Activated CD4-positive, alpha-beta memory T cell treated with anti-CD3 and anti-CD28 coated beads, Interleukin-2, amount 10 ng/mL, durations not matched to agents 7 days and 5 days (primary cell): ENCODE measurements around the gene SLC4A5. TPM values are rescaled to one million over a fixed set of nuclear protein-coding genes. Genes with fewer than 3 reads are reported as not detected.

Source experiments
- CTCF ChIA-PET: fragments of 350-600 bp; sonication (Branson Sonifier 250); formaldehyde crosslinking; loops from one replicate; lab custom pipeline; 2021; ENCODE audit warnings: antibody characterized with exemption, inconsistent platforms; lab: Charles Lee
- POLR2A ChIA-PET: fragments of 350-600 bp; sonication (Branson Sonifier 250); formaldehyde crosslinking; loops from one replicate; lab custom pipeline; 2021; ENCODE audit warnings: antibody characterized with exemption; lab: Charles Lee
- DNase-seq: peaks from one replicate; pipeline ENCODE4 v3.0.0-alpha.2; 2020
- H3K27ac Mint-ChIP-seq: one replicate; pipeline ENCODE4 v1.8.0; 2021; ENCODE audit warnings: mild to moderate bottlenecking, mixed read lengths
- H3K27me3 Mint-ChIP-seq: one replicate; pipeline ENCODE4 v1.8.0; 2021; ENCODE audit warnings: mixed read lengths
- H3K36me3 Mint-ChIP-seq: one replicate; pipeline ENCODE4 v1.8.0; 2021; ENCODE audit warnings: low read depth, mixed read lengths
- H3K4me1 Mint-ChIP-seq: one replicate; pipeline ENCODE4 v1.8.0; 2021; ENCODE audit warnings: mixed read lengths
- H3K4me3 Mint-ChIP-seq: one replicate; pipeline ENCODE4 v1.8.0; 2021; ENCODE audit warnings: mild to moderate bottlenecking, mixed read lengths
- H3K9me3 Mint-ChIP-seq: one replicate; pipeline ENCODE4 v1.8.0; 2021; ENCODE audit warnings: mixed read lengths
- total RNA-seq, 2 experiments: library from RNA; stranded (reverse); gene quantifications; one replicate each; pipeline ENCODE4 v1.2.3, GENCODE V29; 2021

The SLC4A5 gene
- total RNA-seq, 2 experiments from 2014 or later = 2.5 to 3.4 TPM

GRCh38 chr2:74301262-74301661 is 42.0 kb downstream of the SLC4A5 start:
- DNase-seq = no peak
- no peaks in the 10 kb centered on the region for H3K27me3 Mint-ChIP-seq
- H3K4me3 Mint-ChIP-seq = no peak overlapping the region
- no peaks in the 10 kb centered on the region for H3K4me1 Mint-ChIP-seq
- H3K9me3 Mint-ChIP-seq = peaks cover 2% of the 10 kb centered on the region
- H3K27ac Mint-ChIP-seq = no peak overlapping the region
- ChIA-PET CTCF (interaction anchor here (1.5 kb wide), 1 partner anchor 34 kb away, joined by 4 read pairs; no protein-coding TSS in a partner anchor), POLR2A (no interaction called here)
- H3K36me3 Mint-ChIP-seq = no peaks in the 10 kb centered on the region

- POLR2A ChIA-PET = interaction anchor here (0.6 kb wide), 1 partner anchor 427 kb away, joined by 3 read pairs; no protein-coding TSS in a partner anchor
- no peaks in the 10 kb centered on the region for H3K27me3 Mint-ChIP-seq
Observed at GRCh38 chr2:74300506-74300905, 42.7 kb downstream of the SLC4A5 start.

GRCh38 chr2:74297950-74298349 is 45.3 kb downstream of the SLC4A5 start:
- no peak overlapping the region for H3K4me3 Mint-ChIP-seq
- peaks cover 2% of the 10 kb centered on the region for H3K9me3 Mint-ChIP-seq
- no peak overlapping the region for H3K27ac Mint-ChIP-seq
- no peaks in the 10 kb centered on the region for H3K36me3 Mint-ChIP-seq
- H3K4me1 Mint-ChIP-seq = no peaks in the 10 kb centered on the region
- POLR2A ChIA-PET = no interaction called here
- H3K27me3 Mint-ChIP-seq = no peaks in the 10 kb centered on the region
- DNase-seq = no peak
- CTCF ChIA-PET = no interaction called here

More at GRCh38 chr2:74300506-74300905, 42.7 kb downstream of the SLC4A5 start:
- no peak for DNase-seq
- no peak overlapping the region for H3K4me3 Mint-ChIP-seq
- H3K4me1 Mint-ChIP-seq = no peaks in the 10 kb centered on the region
- no peaks in the 10 kb centered on the region for H3K36me3 Mint-ChIP-seq
- peaks cover 2% of the 10 kb centered on the region for H3K9me3 Mint-ChIP-seq
- CTCF ChIA-PET = interaction anchor here (1.5 kb wide), 1 partner anchor 35 kb away, joined by 4 read pairs; no protein-coding TSS in a partner anchor
- no peak overlapping the region for H3K27ac Mint-ChIP-seq

- Mint-ChIP-seq H3K27ac (no peak overlapping the region), H3K4me1 (no peaks in the 10 kb centered on the region), H3K4me3 (no peak overlapping the region), H3K36me3 (no peaks in the 10 kb centered on the region), H3K27me3 (no peaks in the 10 kb centered on the region), H3K9me3 (peaks cover 2% of the 10 kb centered on the region)
- ChIA-PET POLR2A (no interaction called here), CTCF (no interaction called here)
- no peak for DNase-seq
Observed at GRCh38 chr2:74297391-74297790, 45.8 kb downstream of the SLC4A5 start.

- ChIA-PET CTCF (interaction anchor here (0.9 to 1.2 kb wide), 2 partner anchors 44 to 98 kb away, joined by 3 to 4 read pairs; no protein-coding TSS in a partner anchor), POLR2A (no interaction called here)
- Mint-ChIP-seq H3K9me3 (no peaks in the 10 kb centered on the region), H3K4me1 (peaks cover 15% of the 10 kb centered on the region), H3K27me3 (no peaks in the 10 kb centered on the region), H3K27ac (no peak overlapping the region), H3K36me3 (no peaks in the 10 kb centered on the region), H3K4me3 (no peak overlapping the region)
- no peak for DNase-seq
Observed at GRCh38 chr2:74293191-74293991, 49.8 kb downstream of the SLC4A5 start.

- peaks cover 15% of the 10 kb centered on the region for H3K4me1 Mint-ChIP-seq
- ChIA-PET POLR2A (no interaction called here), CTCF (interaction anchor here (0.9 to 1.2 kb wide), 2 partner anchors 43 to 99 kb away, joined by 3 to 4 read pairs; no protein-coding TSS in a partner anchor)
- no peak for DNase-seq
- no peaks in the 10 kb centered on the region for H3K27me3 Mint-ChIP-seq
- no peak overlapping the region for H3K4me3 Mint-ChIP-seq
- H3K9me3 Mint-ChIP-seq = no peaks in the 10 kb centered on the region
- no peak overlapping the region for H3K27ac Mint-ChIP-seq
- H3K36me3 Mint-ChIP-seq = no peaks in the 10 kb centered on the region
Observed at GRCh38 chr2:74292751-74293150, 50.5 kb downstream of the SLC4A5 start.

- Mint-ChIP-seq H3K27ac (no peak overlapping the region), H3K9me3 (no peaks in the 10 kb centered on the region), H3K27me3 (no peaks in the 10 kb centered on the region), H3K36me3 (no peaks in the 10 kb centered on the region), H3K4me1 (peaks cover 15% of the 10 kb centered on the region), H3K4me3 (no peak overlapping the region)
- POLR2A ChIA-PET = interaction anchor here (1.3 to 1.4 kb wide), 2 partner anchors 19 to 23 kb away, joined by 3 to 4 read pairs; no protein-coding TSS in a partner anchor
- DNase-seq = no peak
- CTCF ChIA-PET = interaction anchor here (0.9 to 1.5 kb wide), 3 partner anchors 43 to 100 kb away, joined by 3 to 9 read pairs (median 4); no protein-coding TSS in a partner anchor
Observed at GRCh38 chr2:74291886-74292621, 51.2 kb downstream of the SLC4A5 start.

- CTCF ChIA-PET = interaction anchor here (0.7 to 1.5 kb wide), 3 partner anchors 24 to 44 kb away, joined by 4 to 9 read pairs (median 5); no protein-coding TSS in a partner anchor
- H3K27ac Mint-ChIP-seq = peak overlapping the region; percentile 51
- no peak for DNase-seq
- peaks cover 15% of the 10 kb centered on the region for H3K4me1 Mint-ChIP-seq
- no peaks in the 10 kb centered on the region for H3K9me3 Mint-ChIP-seq
- H3K4me3 Mint-ChIP-seq = no peak overlapping the region
- POLR2A ChIA-PET = interaction anchor here (0.9 to 1.6 kb wide), 7 partner anchors 10 to 164 kb away, joined by 3 to 5 read pairs (median 4); partner anchors contain the start of genes INO80B and MOB1A
- H3K36me3 Mint-ChIP-seq = no peaks in the 10 kb centered on the region
- H3K27me3 Mint-ChIP-seq = no peaks in the 10 kb centered on the region
Observed at GRCh38 chr2:74291218-74291544, 52.0 kb downstream of the SLC4A5 start.

- peaks cover 15% of the 10 kb centered on the region for H3K4me1 Mint-ChIP-seq
- ChIA-PET POLR2A (interaction anchor here (0.6 to 1.6 kb wide), 8 partner anchors 9 to 164 kb away, joined by 3 to 5 read pairs (median 4); partner anchors contain the start of genes INO80B and MOB1A), CTCF (interaction anchor here (0.6 to 1.5 kb wide), 4 partner anchors 23 to 44 kb away, joined by 4 to 9 read pairs (median 5); no protein-coding TSS in a partner anchor)
- peak overlapping the region; percentile 25 for H3K4me3 Mint-ChIP-seq
- no peaks in the 10 kb centered on the region for H3K27me3 Mint-ChIP-seq
- H3K9me3 Mint-ChIP-seq = no peaks in the 10 kb centered on the region
- DNase-seq = peak; percentile 62
- no peaks in the 10 kb centered on the region for H3K36me3 Mint-ChIP-seq
- H3K27ac Mint-ChIP-seq = peak overlapping the region; percentile 78
Observed at GRCh38 chr2:74290466-74291217, 52.6 kb downstream of the SLC4A5 start.

GRCh38 chr2:74290066-74290465 is 53.1 kb downstream of the SLC4A5 start:
- CTCF ChIA-PET = interaction anchor here (0.6 to 1.5 kb wide), 2 partner anchors 29 to 45 kb away, joined by 5 to 9 read pairs; no protein-coding TSS in a partner anchor
- H3K27ac Mint-ChIP-seq = no peak overlapping the region
- H3K4me3 Mint-ChIP-seq = no peak overlapping the region

GRCh38 chr2:74286725-74287124 is 56.5 kb downstream of the SLC4A5 start:
- Mint-ChIP-seq H3K36me3 (no peaks in the 10 kb centered on the region), H3K27ac (no peak overlapping the region), H3K4me3 (no peak overlapping the region), H3K27me3 (no peaks in the 10 kb centered on the region), H3K9me3 (no peaks in the 10 kb centered on the region), H3K4me1 (peaks cover 15% of the 10 kb centered on the region)
- ChIA-PET POLR2A (no interaction called here), CTCF (no interaction called here)
- DNase-seq = no peak

More at GRCh38 chr2:74290066-74290465, 53.1 kb downstream of the SLC4A5 start:
- no peak for DNase-seq
- Mint-ChIP-seq H3K36me3 (no peaks in the 10 kb centered on the region), H3K9me3 (no peaks in the 10 kb centered on the region), H3K4me1 (peaks cover 15% of the 10 kb centered on the region), H3K27me3 (no peaks in the 10 kb centered on the region)
- POLR2A ChIA-PET = interaction anchor here (0.6 to 1.6 kb wide), 4 partner anchors 11 to 112 kb away, joined by 4 to 5 read pairs (median 4); partner anchors contain the start of gene MOB1A
